Measurements from ENCODE around the gene MAML2.

Gene MAML2

GRCh38 chr11:96267496-96268032 is 75.4 kb downstream of the MAML2 start:
- H3K4me3 ChIP-seq (ENCODE audit: low read length): no peak overlapping the region; the same call in 1 of the 2 replicates
- no peak for TF ChIP-seq ZNF274 (IDR thresholded peaks at IDR 0.05; ENCODE audit: low read depth, low read length)

- TF ChIP-seq ZNF274 (IDR thresholded peaks at IDR 0.05; ENCODE audit: low read depth, low read length): no peak
These were observed 75.9 kb downstream of the MAML2 start for GRCh38 chr11:96267001-96267495.

GRCh38 chr11:96265972-96266371 is 77.0 kb downstream of the MAML2 start:
- TF ChIP-seq ZNF274 (IDR thresholded peaks at IDR 0.05; ENCODE audit: low read depth, low read length): no peak
- H3K4me3 ChIP-seq (ENCODE audit: low read length): no peak overlapping the region

More at GRCh38 chr11:96267001-96267495, 75.9 kb downstream of the MAML2 start:
- H3K4me3 ChIP-seq (ENCODE audit: low read length): no peak overlapping the region

GRCh38 chr11:96265220-96265737 is 77.7 kb downstream of the MAML2 start:
- TF ChIP-seq ZNF274 (IDR thresholded peaks at IDR 0.05; ENCODE audit: low read depth, low read length): no peak
- no peak overlapping the region for H3K4me3 ChIP-seq (ENCODE audit: low read length)

GRCh38 chr11:96264364-96264763 is 78.6 kb downstream of the MAML2 start:
- no peak for TF ChIP-seq ZNF274 (IDR thresholded peaks at IDR 0.05; ENCODE audit: low read depth, low read length)
- no peak overlapping the region for H3K4me3 ChIP-seq (ENCODE audit: low read length)

GRCh38 chr11:96263238-96263763 is 79.7 kb downstream of the MAML2 start:
- no peak for TF ChIP-seq ZNF274 (IDR thresholded peaks at IDR 0.05; ENCODE audit: low read depth, low read length)
- no peak overlapping the region for H3K4me3 ChIP-seq (ENCODE audit: low read length)

- H3K4me3 ChIP-seq (ENCODE audit: low read length): no peak overlapping the region
- no peak for TF ChIP-seq ZNF274 (IDR thresholded peaks at IDR 0.05; ENCODE audit: low read depth, low read length)
These were observed 82.5 kb downstream of the MAML2 start for GRCh38 chr11:96260532-96260931.

GRCh38 chr11:96260067-96260511 is 82.9 kb downstream of the MAML2 start:
- no peak overlapping the region for H3K4me3 ChIP-seq (ENCODE audit: low read length)

GRCh38 chr11:96259134-96259830 is 83.7 kb downstream of the MAML2 start:
- TF ChIP-seq ZNF274 (IDR thresholded peaks at IDR 0.05; ENCODE audit: low read depth, low read length): no peak
- no peak overlapping the region for H3K4me3 ChIP-seq (ENCODE audit: low read length)

More at GRCh38 chr11:96260067-96260511, 82.9 kb downstream of the MAML2 start:
- TF ChIP-seq ZNF274 (IDR thresholded peaks at IDR 0.05; ENCODE audit: low read depth, low read length): no peak

- no peak for TF ChIP-seq ZNF274 (IDR thresholded peaks at IDR 0.05; ENCODE audit: low read depth, low read length)
- H3K4me3 ChIP-seq (ENCODE audit: low read length): peak overlapping the region; percentile 28; the same call in 1 of the 2 replicates
These were observed 84.7 kb downstream of the MAML2 start for GRCh38 chr11:96257972-96258934.

GRCh38 chr11:96257036-96257435 is 86.0 kb downstream of the MAML2 start:
- no peak overlapping the region for H3K4me3 ChIP-seq (ENCODE audit: low read length)
- no peak for TF ChIP-seq ZNF274 (IDR thresholded peaks at IDR 0.05; ENCODE audit: low read depth, low read length)

- TF ChIP-seq ZNF274 (IDR thresholded peaks at IDR 0.05; ENCODE audit: low read depth, low read length): no peak
- peak overlapping the region; percentile 2; the same call in 1 of the 2 replicates for H3K4me3 ChIP-seq (ENCODE audit: low read length)
These were observed 86.6 kb downstream of the MAML2 start for GRCh38 chr11:96256215-96257011.

GRCh38 chr11:96254854-96255253 is 88.1 kb downstream of the MAML2 start:
- no peak for TF ChIP-seq ZNF274 (IDR thresholded peaks at IDR 0.05; ENCODE audit: low read depth, low read length)
- no peak overlapping the region for H3K4me3 ChIP-seq (ENCODE audit: low read length)

All from GM08714 (cell line).